Sigmoid colon (tissue), 7 donors: ENCODE results near the gene PARVB. TPM values are rescaled to one million over a fixed set of nuclear protein-coding genes. Genes with fewer than 3 reads are reported as not detected.

Experiments used
- DNase-seq: peaks from one replicate; pipeline ENCODE4 v3.0.0-alpha.2; 2019
- H3K27ac ChIP-seq, 4 donors: fragments of 200-600 bp; sonication (generic); one replicate each; pipeline ENCODE4 v1.5.1; 2016 to 2019; ENCODE audit warnings: mild to moderate bottlenecking in 1 of 4
- H3K27me3 ChIP-seq, 3 donors: fragments of 200-600 bp; sonication (generic); one replicate each; pipeline ENCODE4 v1.5.1; 2019; ENCODE audit warnings: mild to moderate bottlenecking in 1 of 3
- H3K36me3 ChIP-seq, 4 donors: fragments of 200-600 bp; sonication (generic); one replicate each; pipeline ENCODE4 v1.5.1; 2016 to 2019
- H3K4me1 ChIP-seq, 4 donors: fragments of 200-600 bp; sonication (generic); one replicate each; pipeline ENCODE4 v1.5.1; 2017 to 2019
- H3K4me3 ChIP-seq, 4 donors: fragments of 200-600 bp; sonication (generic); one replicate each; pipeline ENCODE4 v1.5.1; 2017 to 2019; ENCODE audit warnings: mild to moderate bottlenecking in 2 of 4, moderate library complexity in 1 of 4
- H3K9me3 ChIP-seq, 4 donors: fragments of 200-600 bp in 3 of 4; sonication (generic) in 3 of 4; one replicate each; pipeline versions ENCODE4 v1.5.1 to v1.6.1; 2013 to 2019
- CTCF ChIP-seq, 4 experiments: fragments of 450-650 bp in 3 of 4; fragments of 200-600 bp in 1 of 4; IDR thresholded peaks; one replicate each; pipeline ENCODE4 v1.5.1; 2016 to 2019; ENCODE audit warnings: antibody characterized with exemption in 4 of 4, mild to moderate bottlenecking in 3 of 4, moderate library complexity in 2 of 4
- EP300 ChIP-seq, 4 donors: sonication (generic); formaldehyde crosslinking; IDR thresholded peaks; one replicate each; pipeline ENCODE4 v1.6.1; 2017; ENCODE audit warnings: antibody characterized with exemption in 4 of 4
- POLR2A ChIP-seq, 2 donors: fragments of 450-650 bp; IDR thresholded peaks; one replicate each; pipeline ENCODE4 v1.6.1; 2016; ENCODE audit warnings: antibody characterized with exemption in 2 of 2, mild to moderate bottlenecking in 2 of 2, moderate library complexity in 2 of 2
- POLR2AphosphoS5 ChIP-seq, 4 donors: sonication (generic); formaldehyde crosslinking; IDR thresholded peaks; one replicate each; pipeline ENCODE4 v1.6.1; 2017; ENCODE audit warnings: antibody characterized with exemption in 4 of 4
- WGBS, 2 donors: extraction: QIAGEN DNeasy Blood & Tissue Kit; methylation state at CpG; one replicate each; pipeline ENCODE4 v1.1.7; 2013; 5-methylcytosine and 5-hydroxymethylcytosine counted together
- intact Hi-C: fragments of 100-400 bp; cut with DNase I; formaldehyde crosslinking; loops from one replicate; pipeline ENCODE4 v1.15.1; 2023
- polyA plus RNA-seq, 3 donors: library from polyadenylated mRNA; stranded (reverse); fragments of 200-250 nt; gene quantifications; one replicate each; pipeline ENCODE4 v1.2.3, GENCODE V29; 2013
- total RNA-seq, 4 donors: library from RNA; depleted of rRNA; stranded (reverse); fragments of >200 nt; gene quantifications; one replicate each; pipeline ENCODE4 v1.1.0, GENCODE V29; 2016
- donor health status: healthy with polysubstance abuse.
- donor health status: Bipolar disorder and iron deficiency.
- donor health status: healthy.

PARVB gene
- total and polyA plus RNA-seq, 7 donors: 6.9 to 21.6 (median 18.9) TPM

DNA sequence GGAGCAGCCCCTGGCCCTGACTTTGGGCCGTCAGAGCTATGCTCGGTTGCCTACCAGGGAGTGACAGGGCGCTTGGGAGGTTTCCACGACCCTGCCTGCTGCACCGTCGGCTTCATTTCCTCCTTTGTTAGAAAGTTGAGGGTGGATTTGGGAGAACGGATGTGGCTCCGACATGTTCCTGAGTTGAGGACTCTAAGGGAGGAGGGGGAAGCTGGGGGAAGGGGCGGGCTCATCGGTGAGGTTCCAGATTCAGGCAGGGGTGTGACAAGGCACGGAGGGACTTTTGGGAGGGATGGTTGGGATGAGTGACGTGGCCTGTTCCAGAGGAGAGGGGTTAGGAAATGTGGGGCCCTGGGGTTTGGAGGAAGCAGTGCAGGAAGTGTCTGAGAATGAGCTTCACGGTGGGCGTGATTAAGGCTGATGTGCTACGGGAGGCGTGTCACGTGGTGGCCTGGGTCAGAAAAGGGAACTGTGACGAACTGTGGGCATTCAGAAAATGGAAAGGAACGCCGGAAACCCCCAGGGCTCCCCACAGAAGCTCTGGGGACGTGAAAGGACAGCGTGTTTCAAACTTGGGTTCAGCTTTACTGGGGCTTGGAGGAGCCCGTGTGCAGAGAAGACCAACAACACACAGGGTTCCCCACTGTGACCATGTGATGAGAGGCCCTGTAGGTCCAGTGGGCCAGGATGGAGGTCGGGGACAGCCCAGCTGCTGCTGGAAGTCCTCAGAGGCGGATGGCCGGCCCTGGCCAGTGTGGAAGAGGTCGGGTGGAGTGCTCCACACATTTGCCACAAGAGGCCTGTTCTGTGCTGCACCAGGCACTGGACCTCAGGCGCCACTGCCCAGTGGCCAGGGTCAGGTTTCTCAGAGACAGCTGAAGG lies 2.8 kb downstream of the PARVB start:
- H3K27me3 ChIP-seq: peaks cover 0 to 4% (median 0%) of the 10 kb centered on the region in 3 donors
- peak overlapping the region in 1 of 4 donors; percentile 15 for H3K4me3 ChIP-seq
- peak; percentile 85 for DNase-seq
- no peaks in the 10 kb centered on the region for H3K36me3 ChIP-seq
- no peak for TF ChIP-seq CTCF (IDR thresholded peaks at IDR 0.05)
- peak in 1 of 4 donors; percentile 46 for TF ChIP-seq POLR2AphosphoS5 (IDR thresholded peaks at IDR 0.05)
- peak in 1 of 2 donors; percentile 8 for TF ChIP-seq POLR2A (IDR thresholded peaks at IDR 0.05)
- peak in 2 of 4 donors; percentile 30 to 40 for TF ChIP-seq EP300 (IDR thresholded peaks at IDR 0.05)
- WGBS, 2 donors: 47 to 62% methylated on average over 28 of the region's 28 CpGs
- no peaks in the 10 kb centered on the region for H3K9me3 ChIP-seq
- peak overlapping the region; percentile 78 to 83 (median 82) for H3K27ac ChIP-seq
- peaks cover 0 to 35% (median 23%) of the 10 kb centered on the region in 4 donors for H3K4me1 ChIP-seq
- intact Hi-C loops: no loop called here

DNA sequence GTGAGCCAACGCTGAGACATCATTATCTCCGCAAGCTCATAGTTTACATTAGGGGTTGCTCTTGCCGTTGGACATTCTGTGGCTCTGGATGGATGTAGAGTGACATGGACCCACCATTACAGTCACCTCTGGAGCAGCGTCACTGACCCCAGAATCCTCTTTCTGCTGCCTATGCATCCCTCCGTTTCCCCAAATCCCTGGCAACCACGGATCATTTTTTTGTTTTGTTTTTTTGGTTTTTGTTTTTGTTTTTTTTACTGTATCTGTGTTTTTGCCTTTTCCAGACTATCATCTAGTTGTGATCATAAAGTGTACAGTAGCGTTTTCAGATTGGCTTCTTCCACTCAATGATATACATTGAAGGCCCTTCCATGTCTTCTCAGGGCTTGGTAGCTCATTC lies 4.0 kb downstream of the PARVB start:
- no peak for DNase-seq
- TF ChIP-seq POLR2A (IDR thresholded peaks at IDR 0.05): no peak
- no peak for TF ChIP-seq POLR2AphosphoS5 (IDR thresholded peaks at IDR 0.05)
- 73 to 82% methylated on average over 7 of the region's 7 CpGs for WGBS, 2 donors
- peak overlapping the region in 2 of 4 donors; percentile 78 to 83 for H3K27ac ChIP-seq
- intact Hi-C loops: no loop called here
- H3K36me3 ChIP-seq: no peaks in the 10 kb centered on the region
- H3K27me3 ChIP-seq: peaks cover 0 to 4% (median 0%) of the 10 kb centered on the region in 3 donors
- H3K4me3 ChIP-seq: no peak overlapping the region
- peaks cover 0 to 26% (median 19%) of the 10 kb centered on the region in 4 donors for H3K4me1 ChIP-seq
- no peaks in the 10 kb centered on the region for H3K9me3 ChIP-seq

DNA sequence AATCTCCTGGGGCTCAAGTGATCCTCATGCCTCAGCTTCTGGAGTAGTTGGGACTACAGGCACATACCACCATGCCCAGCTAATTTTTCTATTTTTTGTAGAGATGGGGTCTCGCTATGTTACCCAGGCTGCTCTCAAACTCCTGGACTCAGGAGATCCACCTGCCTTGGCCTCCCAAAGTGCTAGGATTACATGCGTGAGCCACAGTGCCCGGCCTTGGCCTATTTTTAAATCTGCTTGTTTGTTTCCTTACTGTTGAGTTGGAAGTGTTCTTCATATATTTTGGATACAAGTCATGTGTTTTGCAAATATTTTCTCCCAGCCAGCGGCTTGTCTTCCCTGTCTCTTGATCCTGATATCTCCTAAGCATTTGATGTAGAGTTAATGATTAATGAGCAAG lies 5.0 kb downstream of the PARVB start:
- no peak for DNase-seq
- H3K27ac ChIP-seq: peak overlapping the region in 1 of 4 donors; percentile 7
- H3K27me3 ChIP-seq: peaks cover 0 to 4% (median 0%) of the 10 kb centered on the region in 3 donors
- H3K4me3 ChIP-seq: no peak overlapping the region
- 64 to 86% methylated on average over 4 of the region's 4 CpGs for WGBS, 2 donors
- intact Hi-C loops: no loop called here
- H3K36me3 ChIP-seq: no peaks in the 10 kb centered on the region
- no peaks in the 10 kb centered on the region for H3K9me3 ChIP-seq
- TF ChIP-seq CTCF (IDR thresholded peaks at IDR 0.05): no peak
- TF ChIP-seq EP300 (IDR thresholded peaks at IDR 0.05): no peak
- no peak for TF ChIP-seq POLR2AphosphoS5 (IDR thresholded peaks at IDR 0.05)
- no peak for TF ChIP-seq POLR2A (IDR thresholded peaks at IDR 0.05)
- H3K4me1 ChIP-seq: peaks cover 0 to 18% (median 12%) of the 10 kb centered on the region in 4 donors

DNA sequence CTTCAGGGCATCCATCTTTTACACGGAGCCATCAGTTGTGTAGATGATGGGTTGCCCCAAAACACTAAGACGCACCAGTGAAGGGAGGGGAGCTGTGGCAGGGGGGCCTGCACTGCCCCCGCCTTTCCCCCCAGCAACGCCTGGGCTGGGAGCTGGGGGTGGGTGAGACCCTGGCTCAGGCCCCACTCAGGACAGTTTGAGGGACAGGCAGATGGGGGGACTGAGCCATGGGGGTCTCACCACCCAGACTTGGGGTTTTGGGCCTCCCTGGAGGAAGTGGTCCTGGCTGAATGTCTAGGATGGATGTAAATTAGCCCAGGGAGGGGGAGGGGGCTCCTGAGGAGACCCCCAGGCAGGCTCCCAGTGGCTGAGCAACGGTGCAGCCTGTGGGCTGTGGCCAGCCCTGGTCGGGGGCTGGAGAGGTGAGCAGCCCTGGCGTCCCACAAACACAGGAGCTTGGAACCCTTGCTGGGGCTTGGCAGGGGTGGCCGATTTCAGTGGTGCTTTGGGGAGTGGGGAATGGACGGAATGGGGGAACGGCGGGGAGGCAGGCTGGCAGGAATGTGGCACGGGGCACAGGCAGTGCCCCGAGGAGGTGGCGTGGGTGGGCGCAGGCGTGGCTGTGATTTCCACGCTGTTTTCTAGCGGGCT lies 6.1 kb downstream of the PARVB start:
- H3K36me3 ChIP-seq: no peaks in the 10 kb centered on the region
- peak overlapping the region in 2 of 4 donors; percentile 14 to 42 for H3K27ac ChIP-seq
- intact Hi-C loops: no loop called here
- no peaks in the 10 kb centered on the region for H3K9me3 ChIP-seq
- H3K4me1 ChIP-seq: peaks cover 0 to 13% (median 7%) of the 10 kb centered on the region in 4 donors
- H3K27me3 ChIP-seq: no peaks in the 10 kb centered on the region
- TF ChIP-seq EP300 (IDR thresholded peaks at IDR 0.05) (no peak), POLR2A (IDR thresholded peaks at IDR 0.05) (no peak), POLR2AphosphoS5 (IDR thresholded peaks at IDR 0.05) (no peak), CTCF (IDR thresholded peaks at IDR 0.05) (no peak)
- 88 to 94% methylated on average over 18 of the region's 18 CpGs for WGBS, 2 donors
- no peak overlapping the region for H3K4me3 ChIP-seq
- no peak for DNase-seq

DNA sequence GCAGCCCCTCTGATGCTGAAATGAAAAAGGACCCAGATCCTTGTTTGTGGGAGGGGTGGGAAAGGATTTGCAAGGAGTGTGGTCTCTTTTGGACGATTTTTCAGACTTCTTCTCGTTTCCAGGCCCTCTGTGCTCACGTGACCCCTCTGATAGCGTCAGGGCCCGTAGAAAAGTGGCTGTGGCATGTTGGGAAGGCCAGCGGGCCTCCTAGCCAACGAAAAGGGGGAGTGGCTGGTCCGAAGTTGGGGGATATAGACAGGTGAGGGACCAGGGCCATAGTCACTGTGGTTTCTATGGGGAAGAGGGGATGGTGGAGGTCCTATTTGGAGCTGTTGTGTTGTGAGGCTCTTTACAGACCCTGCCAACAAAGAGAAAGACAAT lies 6.6 kb downstream of the PARVB start:
- no peaks in the 10 kb centered on the region for H3K9me3 ChIP-seq
- TF ChIP-seq CTCF (IDR thresholded peaks at IDR 0.05) (no peak), POLR2AphosphoS5 (IDR thresholded peaks at IDR 0.05) (no peak), POLR2A (IDR thresholded peaks at IDR 0.05) (no peak), EP300 (IDR thresholded peaks at IDR 0.05) (no peak)
- intact Hi-C loops: no loop called here
- DNase-seq: no peak
- H3K36me3 ChIP-seq: no peaks in the 10 kb centered on the region
- peak overlapping the region in 2 of 4 donors; percentile 16 to 42 for H3K27ac ChIP-seq
- no peak overlapping the region for H3K4me3 ChIP-seq
- peaks cover 0 to 8% (median 1%) of the 10 kb centered on the region in 4 donors for H3K4me1 ChIP-seq
- 65 to 78% methylated on average over 8 of the region's 8 CpGs for WGBS, 2 donors
- no peaks in the 10 kb centered on the region for H3K27me3 ChIP-seq
